ENCODE data around the gene NDUFAF3.

GRCh38 chr3:48990636-48991469, 31.1 kb upstream of the NDUFAF3 start:
- TF ChIP-seq CTCF (IDR thresholded peaks at IDR 0.05; ENCODE audit: insufficient read depth, low read depth, low read length) (no peak), EZH2 (IDR thresholded peaks at IDR 0.05; ENCODE audit: insufficient read depth, low read length) (no peak)
